CD4-positive, alpha-beta T cell treated with Interleukin-15 for 4 hours (primary cell): ENCODE measurements around the gene SGTA.

Source experiments
- DNase-seq: peaks from one replicate; pipeline ENCODE4 v3.0.0-alpha.2; 2020; ENCODE audit warnings: low spot score

Gene SGTA

GRCh38 chr19:2809387-2810140 lies 26.5 kb upstream of the SGTA start:
- no peak for DNase-seq

GRCh38 chr19:2808129-2808941 lies 25.3 kb upstream of the SGTA start:
- DNase-seq, result no peak

GRCh38 chr19:2807379-2808128 lies 24.5 kb upstream of the SGTA start:
- no peak for DNase-seq

- no peak for DNase-seq
These were observed 23.8 kb upstream of the SGTA start for GRCh38 chr19:2806736-2807378.

GRCh38 chr19:2805991-2806649 lies 23.0 kb upstream of the SGTA start:
- DNase-seq, result no peak

GRCh38 chr19:2805261-2805900 lies 22.3 kb upstream of the SGTA start:
- DNase-seq, result no peak

GRCh38 chr19:2804156-2805004 lies 21.3 kb upstream of the SGTA start:
- DNase-seq, result no peak

GRCh38 chr19:2803486-2804155 lies 20.5 kb upstream of the SGTA start:
- no peak for DNase-seq

- no peak for DNase-seq
These were observed 19.8 kb upstream of the SGTA start for GRCh38 chr19:2802826-2803225.

GRCh38 chr19:2800506-2800905 lies 17.4 kb upstream of the SGTA start:
- no peak for DNase-seq

- no peak for DNase-seq
These were observed 16.4 kb upstream of the SGTA start for GRCh38 chr19:2799273-2800020.

- DNase-seq, result no peak
These were observed 15.7 kb upstream of the SGTA start for GRCh38 chr19:2798733-2799132.

GRCh38 chr19:2798158-2798685 lies 15.1 kb upstream of the SGTA start:
- no peak for DNase-seq

GRCh38 chr19:2797280-2797679 lies 14.2 kb upstream of the SGTA start:
- no peak for DNase-seq

GRCh38 chr19:2796659-2797266 lies 13.7 kb upstream of the SGTA start:
- no peak for DNase-seq

- DNase-seq, result no peak
These were observed 13.0 kb upstream of the SGTA start for GRCh38 chr19:2795827-2796658.

GRCh38 chr19:2793577-2793976 lies 10.5 kb upstream of the SGTA start:
- DNase-seq, result no peak
